ENCODE data around the gene PPP1R12B.
"Not testable (repeated sequence)": the region's sequence is repeated elsewhere in the genome, so short reads cannot be mapped to it uniquely, and the experiment has no call there.

DNA sequence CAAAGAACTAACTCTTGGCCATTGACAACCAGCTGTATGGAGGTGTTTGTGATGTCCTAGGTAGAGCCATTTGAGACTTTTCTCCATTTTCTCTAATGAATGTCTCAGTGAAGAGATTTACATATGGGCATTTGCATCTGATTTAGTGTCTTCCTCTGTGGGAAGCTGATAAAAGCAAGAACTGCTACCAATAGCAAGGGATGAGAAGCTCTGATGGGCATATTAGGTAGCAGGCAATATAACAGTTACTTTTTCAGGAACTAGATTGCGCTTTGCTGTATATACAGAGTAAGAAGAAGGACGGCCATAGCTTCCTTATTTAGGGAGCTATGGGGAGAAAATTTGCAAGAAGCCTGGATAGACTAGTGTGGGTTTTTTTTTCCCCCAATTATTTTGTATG, 192.4 kb downstream of the PPP1R12B start:
- TF ChIP-seq, protein P1, sequence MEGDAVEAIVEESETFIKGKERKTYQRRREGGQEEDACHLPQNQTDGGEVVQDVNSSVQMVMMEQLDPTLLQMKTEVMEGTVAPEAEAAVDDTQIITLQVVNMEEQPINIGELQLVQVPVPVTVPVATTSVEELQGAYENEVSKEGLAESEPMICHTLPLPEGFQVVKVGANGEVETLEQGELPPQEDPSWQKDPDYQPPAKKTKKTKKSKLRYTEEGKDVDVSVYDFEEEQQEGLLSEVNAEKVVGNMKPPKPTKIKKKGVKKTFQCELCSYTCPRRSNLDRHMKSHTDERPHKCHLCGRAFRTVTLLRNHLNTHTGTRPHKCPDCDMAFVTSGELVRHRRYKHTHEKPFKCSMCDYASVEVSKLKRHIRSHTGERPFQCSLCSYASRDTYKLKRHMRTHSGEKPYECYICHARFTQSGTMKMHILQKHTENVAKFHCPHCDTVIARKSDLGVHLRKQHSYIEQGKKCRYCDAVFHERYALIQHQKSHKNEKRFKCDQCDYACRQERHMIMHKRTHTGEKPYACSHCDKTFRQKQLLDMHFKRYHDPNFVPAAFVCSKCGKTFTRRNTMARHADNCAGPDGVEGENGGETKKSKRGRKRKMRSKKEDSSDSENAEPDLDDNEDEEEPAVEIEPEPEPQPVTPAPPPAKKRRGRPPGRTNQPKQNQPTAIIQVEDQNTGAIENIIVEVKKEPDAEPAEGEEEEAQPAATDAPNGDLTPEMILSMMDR (conservative IDR thresholded peaks at IDR 0.05 in 1 of 2, IDR thresholded peaks at IDR 0.05 in 1 of 2; ENCODE audit: low read depth in 1 of 2, low read length in 2 of 2): not testable (repeated sequence)
- TF ChIP-seq EZH2 (IDR thresholded peaks at IDR 0.05; ENCODE audit: low read length, missing control alignments): not testable (repeated sequence)
